ENCODE measurements around the gene TCF4. TPM values are rescaled to one million over a fixed set of nuclear protein-coding genes. Genes with fewer than 3 reads are reported as not detected.
A peak's percentile ranks its signal among the peaks of the same experiment; 100 is the strongest.

Gene TCF4
- total and polyA plus RNA-seq, 4 donors: 14.3 to 356 (median 73.0) TPM

DNA sequence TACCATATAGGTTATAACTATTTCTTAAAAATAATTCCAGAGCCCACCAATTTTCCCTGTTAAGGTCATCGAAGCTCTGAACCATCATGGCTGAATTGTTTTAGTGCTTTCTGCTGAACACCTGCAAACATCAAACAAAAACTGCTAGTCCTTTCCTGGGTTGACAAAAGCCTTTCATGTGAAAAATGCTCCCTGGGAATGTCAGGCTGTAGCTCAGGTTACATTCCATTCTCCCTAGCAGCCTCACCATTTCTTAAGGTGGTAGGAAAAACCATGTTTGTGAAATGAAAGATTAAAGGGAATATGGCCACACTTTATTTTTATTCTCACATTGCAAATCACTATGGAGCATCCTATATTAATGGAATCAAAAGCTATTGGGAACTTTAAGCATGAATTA is 5.7 kb downstream of the TCF4 start:
- Histone ChIP-seq H3K9ac (ENCODE audit: insufficient read depth in 1 of 2, low read length in 2 of 2) (peak overlapping the region in 1 of 2 donors; percentile 11), H3K27ac (ENCODE audit: low read depth in 1 of 2, low read length in 1 of 2) (no peak overlapping the region), H3K27me3 (ENCODE audit: control insufficient read depth in 3 of 3, insufficient read depth in 3 of 3, low read length in 2 of 3) (no peaks in the 10 kb centered on the region), H3K9me3 (ENCODE audit: control insufficient read depth in 4 of 4, insufficient read depth in 3 of 4, low read length in 3 of 4) (no peaks in the 10 kb centered on the region), H3K4me1 (ENCODE audit: control insufficient read depth in 5 of 5, insufficient read depth in 5 of 5, low read length in 5 of 5) (peaks cover 0 to 78% (median 27%) of the 10 kb centered on the region in 5 donors), H3K4me3 (no peak overlapping the region), H3K36me3 (ENCODE audit: control insufficient read depth in 4 of 4, insufficient read depth in 4 of 4, low read length in 4 of 4) (peaks cover 0 to 19% (median 4%) of the 10 kb centered on the region in 4 donors)
- 46 to 68% methylated on average over 1 of the region's 1 CpG for WGBS, 2 donors
- TF ChIP-seq, protein P1, sequence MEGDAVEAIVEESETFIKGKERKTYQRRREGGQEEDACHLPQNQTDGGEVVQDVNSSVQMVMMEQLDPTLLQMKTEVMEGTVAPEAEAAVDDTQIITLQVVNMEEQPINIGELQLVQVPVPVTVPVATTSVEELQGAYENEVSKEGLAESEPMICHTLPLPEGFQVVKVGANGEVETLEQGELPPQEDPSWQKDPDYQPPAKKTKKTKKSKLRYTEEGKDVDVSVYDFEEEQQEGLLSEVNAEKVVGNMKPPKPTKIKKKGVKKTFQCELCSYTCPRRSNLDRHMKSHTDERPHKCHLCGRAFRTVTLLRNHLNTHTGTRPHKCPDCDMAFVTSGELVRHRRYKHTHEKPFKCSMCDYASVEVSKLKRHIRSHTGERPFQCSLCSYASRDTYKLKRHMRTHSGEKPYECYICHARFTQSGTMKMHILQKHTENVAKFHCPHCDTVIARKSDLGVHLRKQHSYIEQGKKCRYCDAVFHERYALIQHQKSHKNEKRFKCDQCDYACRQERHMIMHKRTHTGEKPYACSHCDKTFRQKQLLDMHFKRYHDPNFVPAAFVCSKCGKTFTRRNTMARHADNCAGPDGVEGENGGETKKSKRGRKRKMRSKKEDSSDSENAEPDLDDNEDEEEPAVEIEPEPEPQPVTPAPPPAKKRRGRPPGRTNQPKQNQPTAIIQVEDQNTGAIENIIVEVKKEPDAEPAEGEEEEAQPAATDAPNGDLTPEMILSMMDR (IDR thresholded peaks at IDR 0.05; ENCODE audit: control extremely low read depth, extremely low read depth): no peak
- DNase-seq: peak in 2 of 3 donors; percentile 41 to 67
- ATAC-seq (ENCODE audit: insufficient read depth, low FRiP score): no peak

DNA sequence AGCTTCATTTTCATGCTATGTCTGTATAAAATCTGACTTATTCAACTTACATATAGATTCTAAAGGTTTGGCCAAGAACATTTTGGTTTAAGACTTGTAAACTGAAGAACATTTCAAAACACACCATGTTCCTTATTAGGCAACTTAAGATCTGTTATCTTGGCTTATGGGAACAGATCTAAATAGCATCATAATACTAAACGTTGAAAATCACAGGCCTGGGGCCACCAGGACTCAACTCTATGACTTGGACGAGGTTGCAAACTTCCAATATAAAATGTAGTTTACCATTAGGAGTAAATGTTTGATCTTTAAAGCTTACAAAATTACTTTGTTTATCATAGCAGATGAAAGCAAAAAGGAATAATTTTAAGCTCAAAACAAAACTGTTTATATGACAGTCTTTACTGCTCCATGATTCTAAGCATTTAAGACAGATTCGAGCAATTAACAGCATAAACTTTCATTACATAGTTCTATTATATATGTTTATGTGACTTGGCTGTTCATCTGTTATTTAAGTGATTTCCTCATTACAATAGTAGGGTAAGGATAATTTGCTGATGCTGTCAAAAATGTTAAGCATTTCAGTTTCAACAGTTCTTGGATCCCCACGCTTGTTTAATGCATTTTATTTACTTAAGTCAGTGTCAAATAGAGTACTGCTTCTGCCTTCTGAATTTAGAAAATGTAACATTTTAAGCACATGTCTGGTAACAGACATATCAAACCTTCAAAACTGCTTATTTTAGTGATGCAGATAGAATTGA is 8.3 kb downstream of the TCF4 start:
- Histone ChIP-seq H3K9me3 (ENCODE audit: control insufficient read depth in 4 of 4, insufficient read depth in 3 of 4, low read length in 3 of 4) (no peaks in the 10 kb centered on the region), H3K4me3 (no peak overlapping the region), H3K9ac (ENCODE audit: insufficient read depth in 1 of 2, low read length in 2 of 2) (no peak overlapping the region), H3K4me1 (ENCODE audit: control insufficient read depth in 5 of 5, insufficient read depth in 5 of 5, low read length in 5 of 5) (peaks cover 0 to 59% (median 22%) of the 10 kb centered on the region in 5 donors), H3K36me3 (ENCODE audit: control insufficient read depth in 4 of 4, insufficient read depth in 4 of 4, low read length in 4 of 4) (peaks cover 0 to 24% (median 4%) of the 10 kb centered on the region in 4 donors), H3K27ac (ENCODE audit: low read depth in 1 of 2, low read length in 1 of 2) (no peak overlapping the region), H3K27me3 (ENCODE audit: control insufficient read depth in 3 of 3, insufficient read depth in 3 of 3, low read length in 2 of 3) (no peaks in the 10 kb centered on the region)
- WGBS, 2 donors: 46 to 54% methylated on average over 4 of the region's 4 CpGs
- peak; percentile 40 to 86 (median 85) for DNase-seq
- no peak for ATAC-seq (ENCODE audit: insufficient read depth, low FRiP score)
- TF ChIP-seq, protein P1 (IDR thresholded peaks at IDR 0.05; ENCODE audit: control extremely low read depth, extremely low read depth): no peak

- ATAC-seq (ENCODE audit: insufficient read depth, low FRiP score) (no peak), DNase-seq (no peak)
- peaks cover 0 to 23% (median under 1%) of the 10 kb centered on the region in 4 donors for H3K36me3 ChIP-seq (ENCODE audit: control insufficient read depth in 4 of 4, insufficient read depth in 4 of 4, low read length in 4 of 4)
- no peak overlapping the region for H3K9ac ChIP-seq (ENCODE audit: insufficient read depth in 1 of 2, low read length in 2 of 2)
- peaks cover 0 to 42% (median 15%) of the 10 kb centered on the region in 5 donors for H3K4me1 ChIP-seq (ENCODE audit: control insufficient read depth in 5 of 5, insufficient read depth in 5 of 5, low read length in 5 of 5)
- H3K27me3 ChIP-seq (ENCODE audit: control insufficient read depth in 3 of 3, insufficient read depth in 3 of 3, low read length in 2 of 3): no peaks in the 10 kb centered on the region
- H3K27ac ChIP-seq (ENCODE audit: low read depth in 1 of 2, low read length in 1 of 2): no peak overlapping the region
- H3K9me3 ChIP-seq (ENCODE audit: control insufficient read depth in 4 of 4, insufficient read depth in 3 of 4, low read length in 3 of 4): no peaks in the 10 kb centered on the region
- TF ChIP-seq, protein P1 (IDR thresholded peaks at IDR 0.05; ENCODE audit: control extremely low read depth, extremely low read depth): no peak
- 64 to 74% methylated on average over 6 of the region's 6 CpGs for WGBS, 2 donors
- H3K4me3 ChIP-seq: no peak overlapping the region
Measured at GRCh38 chr18:55577812-55578539, 10.0 kb downstream of the TCF4 start.

Data from lung (tissue), 12 donors.